CD4-positive, alpha-beta T cell (primary cell): ENCODE measurements around the gene GDF9. TPM values are rescaled to one million over a fixed set of nuclear protein-coding genes. Genes with fewer than 3 reads are reported as not detected.

ENCODE experiments used
- ATAC-seq: fragments of 200-7000 bp; cut with Tn5 transposase; one replicate; pipeline ENCODE4 v1.10.0; 2022; ENCODE audit warnings: mild to moderate bottlenecking; ENCODE audit not compliant: poor library complexity
- CTCF ChIA-PET: fragments of 350-600 bp; sonication (Branson Sonifier 250); formaldehyde crosslinking; loops from one replicate; lab custom pipeline; 2021; ENCODE audit warnings: antibody characterized with exemption, inconsistent platforms; lab: Charles Lee
- POLR2A ChIA-PET: fragments of 350-600 bp; sonication (Branson Sonifier 250); formaldehyde crosslinking; loops from one replicate; lab custom pipeline; 2021; ENCODE audit warnings: antibody characterized with exemption, inconsistent platforms; lab: Charles Lee
- DNase-seq, 14 experiments: peaks; one replicate each; pipeline ENCODE4 v3.0.0-alpha.2; 2013 to 2020; ENCODE audit warnings: mixed read lengths in 2 of 14
- H3K27ac ChIP-seq, 2 donors: one replicate each; pipeline versions ENCODE4 v1.5.1 to v1.7.0; 2013; ENCODE audit warnings: low read length in 2 of 2, low read depth in 1 of 2, mild to moderate bottlenecking in 1 of 2
- H3K27me3 ChIP-seq, 2 experiments: 1 replicate in 1 of 2; 2 replicates in 1 of 2; pipeline versions ENCODE4 v1.6.1 to v1.7.0; 2013; ENCODE audit warnings: low read length in 2 of 2, control low read depth in 1 of 2, mild to moderate bottlenecking in 1 of 2, moderate library complexity in 1 of 2; ENCODE audit not compliant: insufficient read depth in 2 of 2, control insufficient read depth in 1 of 2
- H3K36me3 ChIP-seq: one replicate; pipeline ENCODE4 v1.6.1; 2013; ENCODE audit warnings: low read length, control low read depth; ENCODE audit not compliant: insufficient read depth
- H3K4me1 ChIP-seq: one replicate; pipeline ENCODE4 v1.6.1; 2013; ENCODE audit warnings: low read length, control low read depth; ENCODE audit not compliant: insufficient read depth
- H3K4me3 ChIP-seq: one replicate; pipeline ENCODE4 v1.5.1; 2013; ENCODE audit warnings: mild to moderate bottlenecking, low read length, moderate library complexity
- H3K9me3 ChIP-seq, 2 experiments: 1 replicate in 1 of 2; 2 replicates in 1 of 2; pipeline versions ENCODE4 v1.6.1 to v1.7.0; 2013; ENCODE audit warnings: low read length in 2 of 2, mild to moderate bottlenecking in 2 of 2, control low read depth in 1 of 2, moderate library complexity in 1 of 2; ENCODE audit not compliant: control insufficient read depth in 1 of 2, insufficient read depth in 1 of 2
- H3K27ac Mint-ChIP-seq: one replicate; pipeline ENCODE4 v1.8.0; 2020; ENCODE audit warnings: mixed read lengths
- H3K27me3 Mint-ChIP-seq: one replicate; pipeline ENCODE4 v1.8.0; 2021; ENCODE audit warnings: mixed read lengths
- H3K36me3 Mint-ChIP-seq: one replicate; pipeline ENCODE4 v1.8.0; 2021; ENCODE audit warnings: low read depth, mixed read lengths
- H3K4me1 Mint-ChIP-seq: one replicate; pipeline ENCODE4 v1.8.0; 2021; ENCODE audit warnings: low read depth, mixed read lengths
- H3K4me3 Mint-ChIP-seq: one replicate; pipeline ENCODE4 v1.8.0; 2020; ENCODE audit warnings: mild to moderate bottlenecking, mixed read lengths
- H3K9me3 Mint-ChIP-seq: one replicate; pipeline ENCODE4 v1.8.0; 2020; ENCODE audit warnings: mixed read lengths
- intact Hi-C, 2 experiments: fragments of 100-400 bp; cut with DNase I in 1 of 2; cut with micrococcal nuclease in 1 of 2; formaldehyde crosslinking; loops; one replicate each; pipeline versions ENCODE4 v1.15.1 to v1.9.0; 2023 to 2025; cut with DNase I, micrococcal nuclease
- total RNA-seq, 174 experiments: library from RNA in 2 of 174; stranded (reverse) in 2 of 174; gene quantifications; one replicate each; pipeline ENCODE4 v1.2.3 and lab custom pipeline; 2021 to 2026
- TF ChIP-seq, protein P1 (sequence below): fragments of 200-600 bp; IDR thresholded peaks from one replicate; pipeline ENCODE4 v1.8.0; 2022; ENCODE audit warnings: antibody characterized with exemption, mild to moderate bottlenecking

Gene GDF9
- total RNA-seq, 2 experiments from 2014 or later: 0.91 to 1.6 TPM

DNA sequence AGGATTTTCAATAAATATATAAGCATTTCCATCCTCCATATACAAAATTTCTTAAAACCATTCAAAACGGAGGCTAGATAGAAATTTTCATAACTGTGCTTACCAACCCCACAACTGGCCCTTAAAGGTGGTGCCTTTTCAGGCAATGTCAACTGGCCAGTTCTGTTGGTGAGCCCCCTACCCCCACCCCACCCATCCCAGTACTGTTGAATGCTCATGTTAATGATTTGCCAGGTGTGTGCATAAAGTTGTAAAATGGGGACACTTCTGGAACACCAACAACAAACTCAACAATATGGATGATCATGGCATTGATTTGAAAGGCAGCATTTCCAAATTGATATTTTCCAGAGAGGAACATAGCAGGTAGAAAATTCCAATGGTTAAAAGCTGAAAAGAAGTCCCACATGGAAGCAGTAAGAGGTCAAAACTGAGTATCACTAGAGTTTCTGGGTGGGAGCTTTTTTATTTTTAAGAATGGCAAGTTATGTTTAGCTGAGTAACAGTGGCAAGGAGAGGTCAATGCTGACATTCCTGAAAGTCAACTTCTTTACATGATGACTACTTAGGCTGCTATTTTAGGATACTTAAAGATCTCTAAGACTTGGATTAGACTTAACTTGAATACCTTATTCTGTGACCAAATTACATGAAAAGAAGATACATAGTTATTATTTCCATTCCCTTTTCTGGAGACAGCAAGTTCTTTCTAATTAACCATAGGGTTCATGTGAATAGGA is 9.9 kb upstream of the GDF9 start:
- no peak overlapping the region for H3K4me3 Mint-ChIP-seq
- DNase-seq (no peak), ATAC-seq (no peak)
- H3K27me3 Mint-ChIP-seq: no peaks in the 10 kb centered on the region
- H3K27ac ChIP-seq: no peak overlapping the region
- ChIA-PET POLR2A (interaction anchor here (1.7 kb wide), 1 partner anchor 88 kb away, joined by 4 read pairs; the partner anchor contains the start of gene AFF4), CTCF (interaction anchor here (1.3 kb wide), 1 partner anchor 9 kb away, joined by 3 read pairs; no protein-coding TSS in a partner anchor)
- H3K36me3 ChIP-seq: peaks cover 52% of the 10 kb centered on the region
- intact Hi-C loops: no loop called here
- no peaks in the 10 kb centered on the region for H3K9me3 ChIP-seq
- H3K27me3 ChIP-seq: no peaks in the 10 kb centered on the region
- no peaks in the 10 kb centered on the region for H3K4me1 ChIP-seq
- H3K27ac Mint-ChIP-seq: no peak overlapping the region
- H3K9me3 Mint-ChIP-seq: no peaks in the 10 kb centered on the region
- TF ChIP-seq, protein P1, sequence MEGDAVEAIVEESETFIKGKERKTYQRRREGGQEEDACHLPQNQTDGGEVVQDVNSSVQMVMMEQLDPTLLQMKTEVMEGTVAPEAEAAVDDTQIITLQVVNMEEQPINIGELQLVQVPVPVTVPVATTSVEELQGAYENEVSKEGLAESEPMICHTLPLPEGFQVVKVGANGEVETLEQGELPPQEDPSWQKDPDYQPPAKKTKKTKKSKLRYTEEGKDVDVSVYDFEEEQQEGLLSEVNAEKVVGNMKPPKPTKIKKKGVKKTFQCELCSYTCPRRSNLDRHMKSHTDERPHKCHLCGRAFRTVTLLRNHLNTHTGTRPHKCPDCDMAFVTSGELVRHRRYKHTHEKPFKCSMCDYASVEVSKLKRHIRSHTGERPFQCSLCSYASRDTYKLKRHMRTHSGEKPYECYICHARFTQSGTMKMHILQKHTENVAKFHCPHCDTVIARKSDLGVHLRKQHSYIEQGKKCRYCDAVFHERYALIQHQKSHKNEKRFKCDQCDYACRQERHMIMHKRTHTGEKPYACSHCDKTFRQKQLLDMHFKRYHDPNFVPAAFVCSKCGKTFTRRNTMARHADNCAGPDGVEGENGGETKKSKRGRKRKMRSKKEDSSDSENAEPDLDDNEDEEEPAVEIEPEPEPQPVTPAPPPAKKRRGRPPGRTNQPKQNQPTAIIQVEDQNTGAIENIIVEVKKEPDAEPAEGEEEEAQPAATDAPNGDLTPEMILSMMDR: no peak
- no peaks in the 10 kb centered on the region for H3K4me1 Mint-ChIP-seq
- H3K36me3 Mint-ChIP-seq: peaks cover 62% of the 10 kb centered on the region
- H3K4me3 ChIP-seq: no peak overlapping the region

DNA sequence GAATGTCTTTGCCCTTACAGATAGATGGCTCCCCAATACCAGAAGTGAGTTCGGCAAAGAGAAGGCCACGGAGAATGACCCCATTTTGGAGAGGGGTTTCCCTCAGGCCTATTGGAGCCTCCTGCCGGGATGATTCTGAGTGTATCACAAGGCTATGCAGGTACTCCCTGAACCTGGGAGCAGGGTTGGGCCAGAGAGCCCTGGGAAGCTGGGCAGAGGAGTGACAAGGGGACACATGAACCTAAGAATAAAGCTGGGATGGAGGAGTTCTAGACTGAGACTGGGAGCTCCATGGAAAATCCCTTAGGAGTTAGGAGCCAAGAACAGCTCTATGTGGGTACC is 7.6 kb upstream of the GDF9 start:
- CTCF ChIA-PET: interaction anchor here (0.8 to 2.0 kb wide), 3 partner anchors 10 to 45 kb away, joined by 3 to 6 read pairs (median 3); no protein-coding TSS in a partner anchor
- peak overlapping the region; percentile 71 for H3K27ac Mint-ChIP-seq

DNA sequence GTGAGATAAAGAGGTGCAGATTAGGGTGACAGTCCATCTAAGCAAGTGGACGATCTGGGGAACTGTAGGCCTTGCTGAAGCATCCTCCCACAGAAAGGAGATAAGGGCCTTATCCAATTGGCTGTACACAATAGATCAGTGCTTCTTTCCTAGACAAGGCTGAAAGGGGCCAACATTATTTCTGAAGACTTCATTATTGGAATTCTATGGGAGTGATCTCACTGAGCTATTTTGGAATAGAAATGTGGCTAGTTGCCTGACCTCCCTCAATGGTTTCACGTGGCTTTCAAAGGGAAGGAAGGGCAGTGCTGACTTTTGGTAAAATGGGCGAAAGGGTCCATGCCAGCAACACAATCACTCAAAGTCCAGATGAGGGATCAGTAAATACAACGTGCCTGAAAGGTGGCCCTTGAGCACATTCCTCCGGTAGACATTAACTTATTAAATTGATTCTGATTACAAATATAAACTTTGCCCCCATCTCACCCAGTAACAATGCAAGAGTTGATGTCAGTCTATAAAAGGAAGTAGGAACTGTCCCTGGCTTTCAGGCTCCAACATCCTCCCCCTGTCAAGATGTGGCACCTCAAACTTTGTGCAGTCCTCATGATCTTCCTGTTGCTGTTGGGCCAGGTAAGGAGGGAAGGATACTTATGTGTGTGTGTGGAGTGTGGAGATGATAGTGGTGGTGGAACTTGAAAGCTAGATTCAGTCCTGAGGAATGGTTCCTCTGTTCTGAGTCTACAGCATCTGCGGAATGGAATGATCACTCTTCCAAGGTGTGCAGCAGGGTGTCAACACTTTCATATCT is 7.1 kb upstream of the GDF9 start, which contains the start of gene LEAP2:
Gene LEAP2, plus strand, starts transcription at position 550 of the 811 bp plus-strand sequence. Its CDS starts 27 bp downstream, at position 577.
- H3K9me3 Mint-ChIP-seq: no peaks in the 10 kb centered on the region
- DNase-seq (no peak), ATAC-seq (no peak)
- Histone ChIP-seq H3K27me3 (no peaks in the 10 kb centered on the region), H3K36me3 (peaks cover 30% of the 10 kb centered on the region), H3K27ac (no peak within 1 kb of the TSS), H3K4me3 (no peak within 1 kb of the TSS), H3K9me3 (no peaks in the 10 kb centered on the region), H3K4me1 (no peaks in the 10 kb centered on the region)
- no peak within 1 kb of the TSS for H3K4me3 Mint-ChIP-seq
- H3K36me3 Mint-ChIP-seq: peaks cover 58% of the 10 kb centered on the region
- H3K27ac Mint-ChIP-seq: peak within 1 kb of the TSS; percentile 71
- POLR2A ChIA-PET: no interaction called here
- H3K27me3 Mint-ChIP-seq: no peaks in the 10 kb centered on the region
- CTCF ChIA-PET: interaction anchor here (0.8 to 2.0 kb wide), 2 partner anchors 10 to 44 kb away, joined by 3 to 6 read pairs; no protein-coding TSS in a partner anchor
- H3K4me1 Mint-ChIP-seq: peaks cover 6% of the 10 kb centered on the region
- intact Hi-C loops: no loop called here
- TF ChIP-seq, protein P1: no peak

More for the DNA sequence above, 7.6 kb upstream of the GDF9 start:
- Histone ChIP-seq H3K27me3 (no peaks in the 10 kb centered on the region), H3K9me3 (no peaks in the 10 kb centered on the region), H3K4me3 (no peak overlapping the region), H3K4me1 (no peaks in the 10 kb centered on the region), H3K36me3 (peaks cover 30% of the 10 kb centered on the region), H3K27ac (no peak overlapping the region)
- H3K9me3 Mint-ChIP-seq: no peaks in the 10 kb centered on the region
- peaks cover under 1% of the 10 kb centered on the region for H3K4me1 Mint-ChIP-seq
- no peak for ATAC-seq
- POLR2A ChIA-PET: no interaction called here
- TF ChIP-seq, protein P1: no peak
- H3K36me3 Mint-ChIP-seq: peaks cover 58% of the 10 kb centered on the region
- H3K27me3 Mint-ChIP-seq: no peaks in the 10 kb centered on the region
- no peak overlapping the region for H3K4me3 Mint-ChIP-seq
- no peak for DNase-seq
- intact Hi-C loops: no loop called here
